Lower leg skin (tissue), 3 donors: ENCODE measurements around the gene NFIA.
"Not testable (repeated sequence)": the region's sequence is repeated elsewhere in the genome, so short reads cannot be mapped to it uniquely, and the experiment has no call there.

Experiments used
- POLR2A ChIP-seq, 2 donors: fragments of 450-650 bp; IDR thresholded peaks; one replicate each; pipeline ENCODE4 v1.6.1; 2016 to 2017; ENCODE audit warnings: antibody characterized with exemption in 2 of 2, mild to moderate bottlenecking in 1 of 2, moderate library complexity in 1 of 2
- TF ChIP-seq, protein P1 (sequence below), 3 donors: fragments of 450-650 bp; IDR thresholded peaks; one replicate each; pipeline ENCODE4 v1.5.1; 2016; ENCODE audit warnings: antibody characterized with exemption in 3 of 3, mild to moderate bottlenecking in 3 of 3, moderate library complexity in 2 of 3

DNA sequence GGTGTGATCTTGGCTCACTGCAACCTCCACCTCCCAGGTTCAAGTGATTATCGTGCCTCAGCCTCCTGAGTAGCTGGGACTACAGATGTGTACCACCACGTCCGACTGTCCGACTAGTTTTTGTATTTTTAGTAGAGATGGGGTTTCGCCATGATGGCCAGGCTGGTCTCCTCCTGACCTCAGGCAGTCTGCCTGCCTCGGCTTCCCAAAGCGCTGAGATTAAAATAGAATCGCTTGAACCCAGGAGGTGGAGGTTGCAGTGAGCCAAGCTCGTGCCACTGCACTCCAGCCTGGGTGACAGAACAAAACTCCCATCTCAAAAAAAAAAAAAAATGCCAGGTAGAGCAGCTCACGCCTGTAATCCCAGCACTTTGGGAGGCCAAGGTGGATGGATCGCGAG, 44.5 kb downstream of the NFIA start:
- TF ChIP-seq, protein P1, sequence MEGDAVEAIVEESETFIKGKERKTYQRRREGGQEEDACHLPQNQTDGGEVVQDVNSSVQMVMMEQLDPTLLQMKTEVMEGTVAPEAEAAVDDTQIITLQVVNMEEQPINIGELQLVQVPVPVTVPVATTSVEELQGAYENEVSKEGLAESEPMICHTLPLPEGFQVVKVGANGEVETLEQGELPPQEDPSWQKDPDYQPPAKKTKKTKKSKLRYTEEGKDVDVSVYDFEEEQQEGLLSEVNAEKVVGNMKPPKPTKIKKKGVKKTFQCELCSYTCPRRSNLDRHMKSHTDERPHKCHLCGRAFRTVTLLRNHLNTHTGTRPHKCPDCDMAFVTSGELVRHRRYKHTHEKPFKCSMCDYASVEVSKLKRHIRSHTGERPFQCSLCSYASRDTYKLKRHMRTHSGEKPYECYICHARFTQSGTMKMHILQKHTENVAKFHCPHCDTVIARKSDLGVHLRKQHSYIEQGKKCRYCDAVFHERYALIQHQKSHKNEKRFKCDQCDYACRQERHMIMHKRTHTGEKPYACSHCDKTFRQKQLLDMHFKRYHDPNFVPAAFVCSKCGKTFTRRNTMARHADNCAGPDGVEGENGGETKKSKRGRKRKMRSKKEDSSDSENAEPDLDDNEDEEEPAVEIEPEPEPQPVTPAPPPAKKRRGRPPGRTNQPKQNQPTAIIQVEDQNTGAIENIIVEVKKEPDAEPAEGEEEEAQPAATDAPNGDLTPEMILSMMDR (IDR thresholded peaks at IDR 0.05), result not testable (repeated sequence)
- not testable (repeated sequence) for TF ChIP-seq POLR2A (IDR thresholded peaks at IDR 0.05)
